DOHH2 (cell line): ENCODE measurements around the gene CCDC88B.

Source experiments
- H3F3A ChIP-seq: fragments of 200-600 bp; sonication (generic), shearing (Covaris generic); 2 replicates; pipeline ENCODE4 v1.6.0; 2016; ENCODE audit warnings: antibody characterized with exemption, mild to moderate bottlenecking; ENCODE audit not compliant: control insufficient read depth, insufficient read depth
- H3K27ac ChIP-seq: fragments of 200-600 bp; sonication (generic); 2 replicates; pipeline ENCODE4 v1.5.1; 2014; ENCODE audit warnings: low read depth, mild to moderate bottlenecking, low read length, moderate library complexity
- H3K27me3 ChIP-seq: fragments of 200-600 bp; sonication (generic); 2 replicates; pipeline ENCODE4 v1.6.1; 2014; ENCODE audit warnings: mild to moderate bottlenecking, low read length, mixed read lengths; ENCODE audit not compliant: control insufficient read depth
- H3K36me3 ChIP-seq: fragments of 200-600 bp; sonication (generic); 2 replicates; pipeline ENCODE4 v1.6.1; 2014; ENCODE audit warnings: mild to moderate bottlenecking, low read length, moderate library complexity, mixed read lengths; ENCODE audit not compliant: control insufficient read depth
- H3K4me1 ChIP-seq: fragments of 200-600 bp; sonication (generic); 2 replicates; pipeline ENCODE4 v1.6.1; 2014; ENCODE audit warnings: mild to moderate bottlenecking, low read length, mixed read lengths; ENCODE audit not compliant: control insufficient read depth
- H3K4me2 ChIP-seq: fragments of 200-600 bp; sonication (generic); 2 replicates; pipeline ENCODE4 v1.6.0; 2014; ENCODE audit warnings: mild to moderate bottlenecking, low read length, moderate library complexity
- H3K4me3 ChIP-seq: fragments of 200-600 bp; sonication (generic); 2 replicates; pipeline ENCODE4 v1.5.1; 2014; ENCODE audit warnings: mild to moderate bottlenecking, low read length, mixed read lengths
- H3K79me2 ChIP-seq: fragments of 200-600 bp; sonication (generic); 2 replicates; pipeline ENCODE4 v1.6.1; 2014; ENCODE audit warnings: mild to moderate bottlenecking, low read length, mixed read lengths; ENCODE audit not compliant: control insufficient read depth
- H3K9me2 ChIP-seq: fragments of 200-600 bp; sonication (generic); replicated peaks from 2 replicates; pipeline ENCODE4 v1.6.1; 2014; ENCODE audit warnings: mild to moderate bottlenecking, low read length, mixed read lengths; ENCODE audit not compliant: control insufficient read depth
- H3K9me3 ChIP-seq: fragments of 200-600 bp; sonication (generic); 2 replicates; pipeline ENCODE4 v1.6.1; 2014; ENCODE audit warnings: antibody characterized with exemption, low read length, mixed read lengths; ENCODE audit not compliant: control insufficient read depth, insufficient read depth
- H4K20me1 ChIP-seq: fragments of 200-600 bp; sonication (generic); 2 replicates; pipeline ENCODE4 v1.6.0; 2014; ENCODE audit warnings: low read depth, mild to moderate bottlenecking, antibody characterized with exemption, low read length, moderate library complexity; ENCODE audit not compliant: control insufficient read depth, insufficient read depth
- EZH2phosphoT487 ChIP-seq: fragments of 200-600 bp; sonication (generic); IDR thresholded peaks from 2 replicates; pipeline ENCODE4 v1.6.1; 2017; ENCODE audit warnings: borderline replicate concordance, mild to moderate bottlenecking, antibody characterized with exemption, low read length, moderate library complexity, mixed read lengths
- TF ChIP-seq, protein P1 (sequence below): fragments of 200-600 bp; sonication (generic); IDR thresholded peaks from one replicate; pipeline ENCODE4 v1.5.1; 2014; ENCODE audit warnings: antibody characterized with exemption, mild to moderate bottlenecking, low read depth, low read length; ENCODE audit not compliant: poor library complexity, severe bottlenecking

CCDC88B gene

GRCh38 chr11:64341851-64342791 lies 2.1 kb downstream of the CCDC88B start:
- no peak overlapping the region for H3K27ac ChIP-seq
- peaks cover 8% of the 10 kb centered on the region; the same call in 1 of the 2 replicates for H4K20me1 ChIP-seq
- H3K4me1 ChIP-seq, result peaks cover 46% of the 10 kb centered on the region
- no peaks in the 10 kb centered on the region for H3K9me3 ChIP-seq
- H3K4me2 ChIP-seq, result peak overlapping the region; percentile 46
- no peaks in the 10 kb centered on the region; the same call in 1 of the 2 replicates for H3F3A ChIP-seq
- TF ChIP-seq EZH2phosphoT487, result no peak
- TF ChIP-seq, protein P1, sequence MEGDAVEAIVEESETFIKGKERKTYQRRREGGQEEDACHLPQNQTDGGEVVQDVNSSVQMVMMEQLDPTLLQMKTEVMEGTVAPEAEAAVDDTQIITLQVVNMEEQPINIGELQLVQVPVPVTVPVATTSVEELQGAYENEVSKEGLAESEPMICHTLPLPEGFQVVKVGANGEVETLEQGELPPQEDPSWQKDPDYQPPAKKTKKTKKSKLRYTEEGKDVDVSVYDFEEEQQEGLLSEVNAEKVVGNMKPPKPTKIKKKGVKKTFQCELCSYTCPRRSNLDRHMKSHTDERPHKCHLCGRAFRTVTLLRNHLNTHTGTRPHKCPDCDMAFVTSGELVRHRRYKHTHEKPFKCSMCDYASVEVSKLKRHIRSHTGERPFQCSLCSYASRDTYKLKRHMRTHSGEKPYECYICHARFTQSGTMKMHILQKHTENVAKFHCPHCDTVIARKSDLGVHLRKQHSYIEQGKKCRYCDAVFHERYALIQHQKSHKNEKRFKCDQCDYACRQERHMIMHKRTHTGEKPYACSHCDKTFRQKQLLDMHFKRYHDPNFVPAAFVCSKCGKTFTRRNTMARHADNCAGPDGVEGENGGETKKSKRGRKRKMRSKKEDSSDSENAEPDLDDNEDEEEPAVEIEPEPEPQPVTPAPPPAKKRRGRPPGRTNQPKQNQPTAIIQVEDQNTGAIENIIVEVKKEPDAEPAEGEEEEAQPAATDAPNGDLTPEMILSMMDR, result no peak
- peak overlapping the region; percentile 33; the same call in 1 of the 2 replicates for H3K4me3 ChIP-seq
- H3K79me2 ChIP-seq, result peaks cover 16% of the 10 kb centered on the region
- H3K36me3 ChIP-seq, result peaks cover 40% of the 10 kb centered on the region
- H3K9me2 ChIP-seq, result no peaks in the 10 kb centered on the region
- H3K27me3 ChIP-seq, result no peaks in the 10 kb centered on the region

DNA sequence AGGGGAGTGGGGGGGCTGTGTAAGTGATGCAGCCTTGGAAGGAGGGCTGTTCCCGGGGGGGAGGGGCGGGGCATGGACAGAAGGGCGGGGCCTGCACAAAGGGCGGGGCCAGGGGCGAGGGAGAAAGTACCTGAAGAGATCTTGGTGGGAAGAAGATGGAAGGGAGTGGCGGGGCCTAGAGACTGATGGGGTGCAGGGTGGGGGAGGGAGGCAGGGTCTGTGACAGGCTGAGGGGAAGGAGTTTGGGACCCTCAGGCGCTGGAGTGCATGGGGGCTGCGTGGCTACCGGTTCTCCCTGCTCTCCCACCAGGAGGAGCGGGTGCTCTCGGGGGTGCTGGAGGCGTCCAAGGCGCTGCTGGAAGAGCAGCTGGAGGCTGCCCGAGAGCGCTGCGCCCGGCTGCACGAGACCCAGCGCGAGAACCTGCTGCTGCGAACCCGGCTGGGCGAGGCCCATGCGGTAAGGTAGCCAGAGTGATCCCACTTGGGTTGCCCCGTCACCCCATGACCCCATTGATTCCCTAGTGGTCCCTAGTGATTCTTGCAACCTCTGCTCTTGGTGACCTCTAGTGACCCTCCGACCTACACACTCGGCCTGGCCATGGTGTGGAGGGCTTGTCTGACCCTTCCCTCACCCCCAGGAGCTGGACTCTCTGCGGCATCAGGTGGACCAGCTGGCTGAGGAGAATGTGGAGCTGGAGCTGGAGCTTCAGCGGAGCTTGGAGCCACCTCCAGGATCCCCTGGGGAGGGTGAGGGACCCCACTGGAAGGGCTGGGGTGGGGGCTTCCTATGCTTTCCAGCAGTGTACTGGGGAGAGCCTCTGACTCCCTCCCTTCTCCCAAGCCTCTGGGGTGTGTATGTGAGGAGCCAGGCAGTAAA lies 3.1 kb downstream of the CCDC88B start:
- Histone ChIP-seq H3K79me2 (peaks cover 11% of the 10 kb centered on the region), H3F3A (no peaks in the 10 kb centered on the region; the same call in 1 of the 2 replicates), H3K9me2 (no peaks in the 10 kb centered on the region), H3K4me1 (peaks cover 37% of the 10 kb centered on the region), H3K4me2 (peak overlapping the region; percentile 46), H4K20me1 (peaks cover 8% of the 10 kb centered on the region; the same call in 1 of the 2 replicates), H3K9me3 (no peaks in the 10 kb centered on the region), H3K4me3 (peak overlapping the region; percentile 33; the same call in 1 of the 2 replicates), H3K27ac (no peak overlapping the region), H3K36me3 (peaks cover 31% of the 10 kb centered on the region), H3K27me3 (no peaks in the 10 kb centered on the region)
- TF ChIP-seq, protein P1, result no peak

- peaks cover 30% of the 10 kb centered on the region for H3K4me1 ChIP-seq
- H3K9me3 ChIP-seq, result no peaks in the 10 kb centered on the region
- H3K79me2 ChIP-seq, result peaks cover 9% of the 10 kb centered on the region
- peaks cover 24% of the 10 kb centered on the region for H3K36me3 ChIP-seq
- no peaks in the 10 kb centered on the region; the same call in 1 of the 2 replicates for H3F3A ChIP-seq
- H3K27me3 ChIP-seq, result no peaks in the 10 kb centered on the region
- H4K20me1 ChIP-seq, result peaks cover 8% of the 10 kb centered on the region; the same call in 1 of the 2 replicates
- TF ChIP-seq EZH2phosphoT487, result no peak
- TF ChIP-seq, protein P1, result peak; percentile 35
- H3K4me3 ChIP-seq, result no peak overlapping the region
- no peak overlapping the region for H3K4me2 ChIP-seq
- H3K9me2 ChIP-seq, result no peaks in the 10 kb centered on the region
- no peak overlapping the region for H3K27ac ChIP-seq
Observed at GRCh38 chr11:64343767-64344559, 4.0 kb downstream of the CCDC88B start.
